ENCODE data around the gene CHST3. TPM values are rescaled to one million over a fixed set of nuclear protein-coding genes. Genes with fewer than 3 reads are reported as not detected.

The CHST3 gene
- total and polyA plus RNA-seq, 11 donors, result 8.1 to 51.3 (median 25.0) TPM

- 45 to 70% (median 54%) methylated on average over 12 of the region's 12 CpGs for WGBS, 4 donors
- Histone ChIP-seq H3K27ac (peak overlapping the region in 9 of 12 donors; percentile 8 to 57 (median 32)), H3K4me1 (peaks cover 0 to 45% (median 12%) of the 10 kb centered on the region in 12 donors), H3K4me3 (no peak overlapping the region), H3K9me3 (no peaks in the 10 kb centered on the region), H3K27me3 (no peaks in the 10 kb centered on the region), H3K36me3 (no peaks in the 10 kb centered on the region)
- intact Hi-C loops (cut with DNase I), result loop anchor here in 2 of 10 donors (2.0 to 5.0 kb wide), 2 partner anchors 21 to 62 kb away; no protein-coding TSS in a partner anchor
- DNase-seq (no peak), ATAC-seq (no peak)
- TF ChIP-seq CTCF (IDR thresholded peaks at IDR 0.05), result no peak
These were observed 69.9 kb downstream of the CHST3 start for GRCh38 chr10:72034040-72034499.

DNA sequence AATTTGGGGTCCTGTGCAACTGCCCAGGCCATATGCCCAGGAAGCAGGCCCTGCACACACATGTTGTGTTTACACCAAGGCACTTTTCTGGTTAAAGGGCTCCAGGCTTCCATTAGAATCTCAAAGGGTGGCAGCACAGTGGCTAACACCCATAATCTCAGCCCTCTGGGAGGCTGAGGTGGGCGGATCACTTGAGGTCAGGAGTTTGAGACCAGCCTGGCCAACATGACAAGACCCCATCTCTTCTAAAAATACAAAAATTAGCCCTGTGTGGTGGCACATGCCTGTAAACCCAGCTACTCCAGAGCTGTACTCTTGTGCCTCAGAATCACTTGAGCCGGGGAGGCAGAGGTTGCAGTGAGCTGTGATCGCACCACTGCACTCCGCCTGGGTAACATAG is 70.6 kb downstream of the CHST3 start:
- 96 to 99% (median 97%) methylated on average over 4 of the region's 4 CpGs for WGBS, 4 donors
- peaks cover 0 to 45% (median 12%) of the 10 kb centered on the region in 12 donors for H3K4me1 ChIP-seq
- ATAC-seq (no peak), DNase-seq (no peak)
- TF ChIP-seq POLR2A (IDR thresholded peaks at IDR 0.05), result no peak
- TF ChIP-seq CTCF (IDR thresholded peaks at IDR 0.05), result no peak
- intact Hi-C loops (cut with DNase I), result loop anchor here in 3 of 10 donors (2.0 to 5.0 kb wide), 3 partner anchors 22 to 62 kb away; no protein-coding TSS in a partner anchor
- peak overlapping the region in 9 of 12 donors; percentile 4 to 61 (median 39) for H3K27ac ChIP-seq
- no peaks in the 10 kb centered on the region for H3K9me3 ChIP-seq
- H3K27me3 ChIP-seq, result no peaks in the 10 kb centered on the region
- H3K36me3 ChIP-seq, result no peaks in the 10 kb centered on the region
- no peak overlapping the region for H3K4me3 ChIP-seq

DNA sequence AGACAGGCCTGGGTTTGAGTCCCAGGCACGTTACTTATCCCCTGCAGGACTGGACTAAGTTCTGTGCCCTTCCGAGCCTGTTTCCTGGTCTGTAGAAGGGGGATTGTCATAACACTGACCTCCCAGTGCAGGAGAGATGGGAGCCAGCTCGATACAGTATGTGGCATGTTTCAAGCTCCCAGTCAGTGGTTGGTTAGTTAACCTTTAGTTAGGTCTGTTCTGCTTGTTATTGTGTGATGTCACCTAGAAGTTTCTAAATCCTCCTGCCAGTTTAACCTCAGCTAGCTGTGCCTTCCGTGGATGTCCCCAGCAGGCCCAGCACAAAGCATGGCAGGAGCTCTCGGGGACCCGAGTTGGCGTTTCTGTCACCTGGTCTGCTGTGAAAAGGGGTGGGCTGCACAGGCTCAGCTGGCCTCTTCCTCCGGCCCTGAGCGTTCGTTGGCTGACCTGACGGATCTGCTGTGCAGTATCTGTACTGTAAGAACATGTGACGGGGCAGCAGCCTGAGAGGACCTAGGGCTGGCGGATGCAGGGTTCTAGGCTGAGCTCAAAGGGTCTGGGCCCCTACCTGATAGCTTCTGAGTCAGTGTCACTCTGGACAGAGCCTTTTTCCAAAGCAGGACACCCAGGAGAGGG is 71.2 kb downstream of the CHST3 start:
- intact Hi-C loops (cut with DNase I), result loop anchor here in 2 of 10 donors (2.0 to 5.0 kb wide), 2 partner anchors 23 to 38 kb away; no protein-coding TSS in a partner anchor
- H3K4me3 ChIP-seq, result no peak overlapping the region
- H3K27ac ChIP-seq, result peak overlapping the region in 9 of 12 donors; percentile 4 to 61 (median 39)
- ATAC-seq (peak; percentile 32 to 63 (median 42)), DNase-seq (peak in 1 of 5 donors; percentile 30)
- 47 to 76% (median 63%) methylated on average over 13 of the region's 13 CpGs for WGBS, 4 donors
- H3K36me3 ChIP-seq, result no peaks in the 10 kb centered on the region
- TF ChIP-seq CTCF (IDR thresholded peaks at IDR 0.05) (no peak), POLR2A (IDR thresholded peaks at IDR 0.05) (no peak)
- H3K9me3 ChIP-seq, result no peaks in the 10 kb centered on the region
- no peaks in the 10 kb centered on the region for H3K27me3 ChIP-seq
- peaks cover 0 to 40% (median 12%) of the 10 kb centered on the region in 12 donors for H3K4me1 ChIP-seq

DNA sequence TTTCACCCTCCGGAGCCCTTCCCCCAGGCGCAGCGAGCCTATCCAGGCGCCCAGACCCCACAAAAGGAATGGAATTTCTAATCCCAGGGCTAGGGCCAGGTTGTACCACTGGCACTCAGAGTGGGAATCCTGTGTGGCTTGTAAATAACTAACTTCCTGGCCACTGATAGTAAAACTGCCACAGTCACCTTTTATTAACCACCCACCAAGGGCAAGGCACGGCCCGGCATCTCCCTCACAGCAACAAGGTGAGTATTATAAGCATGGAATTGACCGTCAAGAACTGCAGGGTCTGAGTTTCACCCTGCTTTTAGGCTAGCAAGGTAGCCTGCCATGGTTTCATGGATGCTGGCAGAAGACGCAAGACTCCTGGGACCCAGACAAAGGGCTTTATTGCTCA is 73.1 kb downstream of the CHST3 start:
- Histone ChIP-seq H3K36me3 (no peaks in the 10 kb centered on the region), H3K9me3 (no peaks in the 10 kb centered on the region), H3K4me1 (peaks cover 0 to 35% (median 10%) of the 10 kb centered on the region in 12 donors), H3K27me3 (no peaks in the 10 kb centered on the region), H3K27ac (no peak overlapping the region), H3K4me3 (no peak overlapping the region)
- intact Hi-C loops (cut with DNase I), result loop anchor here in 1 of 10 donors (5.0 kb wide), 1 partner anchor 40 kb away; no protein-coding TSS in a partner anchor
- DNase-seq (no peak), ATAC-seq (no peak)
- 94 to 97% (median 95%) methylated on average over 7 to 8 of the region's 8 CpGs for WGBS, 4 donors
- TF ChIP-seq POLR2A (IDR thresholded peaks at IDR 0.05) (no peak), CTCF (IDR thresholded peaks at IDR 0.05) (no peak)

Measured in heart left ventricle (tissue), 16 donors.